22Rv1 (cell line): ENCODE measurements around the gene USH2A.

Source experiments
- H3K27ac ChIP-seq: fragments of 450-650 bp; 2 replicates; pipeline ENCODE4 v1.5.1; 2017
- CTCF ChIP-seq: fragments of 450-650 bp; IDR thresholded peaks from 2 replicates; pipeline ENCODE4 v1.5.1; 2017; ENCODE audit warnings: mild to moderate bottlenecking
- ZFX ChIP-seq: fragments of 450-650 bp; IDR thresholded peaks from 2 replicates; pipeline ENCODE4 v1.6.1; 2017; ENCODE audit warnings: antibody characterized with exemption, borderline replicate concordance

Gene USH2A

GRCh38 chr1:216076751-216077150, 346.5 kb downstream of the USH2A start:
- TF ChIP-seq ZFX (no peak), CTCF (no peak)
- no peak overlapping the region for H3K27ac ChIP-seq

GRCh38 chr1:216075339-216075738, 347.9 kb downstream of the USH2A start:
- TF ChIP-seq ZFX (no peak), CTCF (no peak)
- H3K27ac ChIP-seq: no peak overlapping the region

GRCh38 chr1:216073793-216074595, 349.3 kb downstream of the USH2A start:
- no peak overlapping the region for H3K27ac ChIP-seq
- TF ChIP-seq ZFX (no peak), CTCF (no peak)

DNA sequence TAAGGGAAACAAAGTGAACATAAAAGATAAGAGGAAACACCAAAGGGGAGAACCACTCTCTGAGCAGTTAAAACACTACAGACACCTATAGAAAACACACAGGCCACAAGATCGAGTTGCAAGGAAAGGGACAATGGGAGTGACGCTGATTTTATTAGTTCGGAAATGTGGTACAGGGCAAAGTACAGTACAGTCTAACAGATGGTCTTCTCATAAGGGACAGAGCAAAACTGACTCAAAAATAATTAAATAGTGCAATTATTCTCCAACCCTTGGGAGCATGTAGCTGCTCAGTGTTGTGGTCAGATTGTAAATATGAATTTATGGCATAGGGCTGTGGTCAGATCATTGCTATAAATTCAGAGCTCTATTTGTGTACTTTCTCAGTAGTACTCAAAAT, 352.0 kb downstream of the USH2A start:
- TF ChIP-seq ZFX: no peak
- TF ChIP-seq CTCF: no peak
- no peak overlapping the region for H3K27ac ChIP-seq

- TF ChIP-seq CTCF (no peak), ZFX (no peak)
- no peak overlapping the region for H3K27ac ChIP-seq
Observed at GRCh38 chr1:216064643-216065042, 358.6 kb downstream of the USH2A start.

DNA sequence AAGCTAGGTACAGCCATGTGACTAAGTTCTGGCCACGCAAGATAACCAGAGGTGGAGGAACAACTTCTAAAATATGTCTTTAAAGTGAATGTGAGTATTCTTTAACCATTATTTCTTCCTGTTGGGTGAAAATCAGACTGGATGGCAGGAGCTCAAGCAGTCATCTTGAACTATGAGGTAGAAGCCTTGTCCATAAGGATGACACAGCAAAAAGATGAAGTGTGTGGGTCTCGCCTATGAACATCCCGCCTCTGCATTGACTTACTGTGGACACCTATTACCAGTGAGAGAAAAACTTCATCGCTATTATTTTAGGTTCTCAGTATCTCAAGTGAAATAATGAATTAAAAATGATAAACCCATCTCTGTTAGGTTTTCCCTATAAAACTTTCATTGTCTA, 365.3 kb downstream of the USH2A start:
- H3K27ac ChIP-seq: no peak overlapping the region
- TF ChIP-seq CTCF: no peak
- no peak for TF ChIP-seq ZFX

DNA sequence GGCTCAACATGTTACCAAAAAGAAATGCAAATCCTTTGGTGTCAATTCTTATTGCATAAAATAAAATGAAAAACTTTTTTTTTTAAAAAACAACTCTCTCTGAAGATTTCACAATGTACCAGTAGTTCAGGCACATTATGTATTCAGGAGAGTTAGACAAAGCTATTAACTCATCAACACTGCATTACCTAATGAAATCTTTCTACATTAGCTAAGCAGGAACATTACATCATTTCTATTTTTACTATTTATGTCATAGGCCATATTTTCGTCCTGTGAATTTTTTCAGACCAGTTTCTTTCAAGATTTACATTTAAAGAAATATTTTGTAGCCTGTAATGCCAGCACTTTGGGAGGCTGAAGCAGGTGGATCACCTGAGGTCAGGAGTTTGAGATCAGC, 366.2 kb downstream of the USH2A start:
- TF ChIP-seq CTCF (no peak), ZFX (no peak)
- no peak overlapping the region for H3K27ac ChIP-seq
